NCI-H2196 treated with DMSO at 0.1 percent for 48 hours (cell line): ENCODE measurements around the gene PSMG4.
A peak's percentile ranks its signal among the peaks of the same experiment; 100 is the strongest.

Source experiments
- DNase-seq: peaks from one replicate; lab custom pipeline; 2025; ENCODE audit not compliant: unreplicated experiment; lab: John Stamatoyannopoulos, UW

PSMG4 gene

DNA sequence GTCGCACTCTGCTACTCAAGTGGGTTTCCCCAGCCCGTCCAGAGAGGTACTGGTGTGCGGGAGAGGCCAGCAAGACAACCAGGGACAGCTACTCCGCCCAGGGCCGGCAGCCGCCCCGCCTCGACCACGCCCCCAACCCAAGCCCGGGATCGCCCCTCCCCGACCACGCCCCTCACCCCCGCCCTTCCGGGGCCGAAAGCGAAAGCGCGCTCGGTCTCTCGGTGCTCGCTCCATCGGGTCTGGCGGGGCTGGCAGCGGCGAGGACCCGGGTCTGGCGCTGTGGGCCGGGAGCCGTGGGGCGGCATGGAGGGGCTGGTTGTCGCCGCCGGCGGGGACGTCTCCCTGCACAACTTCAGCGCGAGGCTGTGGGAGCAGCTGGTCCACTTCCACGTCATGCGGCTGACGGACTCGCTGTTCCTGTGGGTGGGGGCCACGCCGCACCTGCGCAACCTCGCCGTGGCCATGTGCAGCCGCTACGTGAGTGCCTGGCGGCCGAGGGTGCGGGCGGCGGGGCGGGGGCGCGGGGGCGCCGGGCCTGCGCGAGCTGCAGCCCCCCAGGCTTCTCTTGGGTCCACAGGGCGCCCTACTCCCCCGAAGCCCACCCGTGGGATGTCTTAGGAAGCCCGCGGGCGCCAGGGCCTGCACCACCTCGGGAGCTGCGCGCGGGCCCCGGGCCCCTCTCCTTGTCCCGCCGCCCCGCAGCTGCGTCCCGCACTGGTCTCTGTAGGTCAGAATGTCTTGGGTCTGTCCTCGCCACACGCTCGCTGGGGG, at the start of gene PSMG4:
TSS of gene PSMG4 (plus strand) at position 228 of the 771 bp plus-strand sequence. CDS start at position 304, 76 bp downstream.
- DNase-seq: peak; percentile 78

DNA sequence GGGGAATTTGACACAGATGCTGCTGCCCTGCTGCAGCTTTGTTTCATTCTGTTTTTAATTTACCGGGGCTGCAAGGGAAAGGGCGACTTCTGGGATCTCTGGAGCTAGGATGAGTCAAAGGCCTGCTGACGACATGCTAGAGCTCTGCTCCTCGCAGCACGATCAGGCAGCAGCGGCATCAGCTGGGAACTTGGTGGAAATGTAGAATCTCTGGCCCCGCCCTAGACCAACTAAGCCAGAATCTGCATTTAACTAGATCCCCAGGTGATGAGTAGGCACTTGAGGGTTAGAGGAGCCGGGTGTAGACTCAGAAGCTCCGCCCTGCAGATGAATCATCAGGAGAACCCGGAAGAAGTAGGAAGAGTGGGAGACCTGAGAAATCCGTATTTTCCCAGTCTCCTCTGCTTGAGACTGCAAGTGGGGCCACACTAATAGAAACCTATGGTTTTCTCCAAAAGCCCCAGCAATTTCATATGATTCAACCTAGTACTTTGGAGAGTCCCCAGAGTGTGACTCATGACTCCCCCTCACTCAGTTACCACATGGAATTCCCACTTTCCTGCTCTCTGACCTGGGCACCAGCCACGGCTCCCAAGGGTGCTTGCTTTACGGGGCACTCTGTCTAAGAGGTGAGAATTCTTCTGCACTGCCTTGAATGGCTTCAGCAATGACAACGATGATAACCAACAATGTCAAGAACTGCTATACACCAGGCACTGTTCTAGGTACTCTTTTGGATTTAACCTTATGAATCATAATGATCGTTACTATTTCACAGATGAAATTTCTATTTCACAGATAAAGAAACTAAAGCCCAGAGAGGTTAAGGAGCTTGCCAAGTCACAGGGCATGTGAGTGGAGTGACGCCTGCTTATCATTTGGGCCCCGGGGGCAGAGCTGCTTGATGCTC, 49.4 kb upstream of the PSMG4 start:
- DNase-seq: peak; percentile 21

DNA sequence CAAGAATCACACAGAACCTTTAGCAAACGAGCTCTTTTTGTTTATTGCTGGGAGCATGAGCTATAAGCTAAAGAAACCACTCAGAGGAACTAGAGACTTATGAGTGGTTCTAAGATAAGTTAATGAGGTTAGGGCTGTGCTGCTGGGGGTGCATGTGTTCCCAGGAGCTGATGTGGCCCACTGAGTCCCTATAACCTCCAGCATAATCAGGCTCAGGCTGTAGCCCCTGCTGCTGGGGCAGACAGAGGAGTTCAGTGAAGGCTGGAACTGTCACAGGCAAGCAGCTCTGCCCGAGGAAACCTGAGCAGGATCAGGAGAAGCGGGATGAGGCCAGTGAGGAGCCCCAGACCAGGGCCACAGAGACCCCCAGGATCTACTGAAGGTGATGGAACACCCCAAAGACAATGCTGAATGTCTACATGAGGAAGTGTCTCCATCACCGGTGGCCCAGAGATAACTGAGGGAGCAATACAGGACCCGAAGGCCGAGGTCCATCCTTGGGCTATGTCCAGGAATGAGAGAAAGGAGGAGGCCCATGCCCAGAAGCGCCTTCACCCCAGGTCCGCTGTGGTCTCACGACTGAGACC, 48.6 kb upstream of the PSMG4 start:
- DNase-seq: no peak

GRCh38 chr6:3211681-3212080, 47.1 kb upstream of the PSMG4 start:
- no peak for DNase-seq

GRCh38 chr6:3212261-3212660, 46.5 kb upstream of the PSMG4 start:
- no peak for DNase-seq

DNA sequence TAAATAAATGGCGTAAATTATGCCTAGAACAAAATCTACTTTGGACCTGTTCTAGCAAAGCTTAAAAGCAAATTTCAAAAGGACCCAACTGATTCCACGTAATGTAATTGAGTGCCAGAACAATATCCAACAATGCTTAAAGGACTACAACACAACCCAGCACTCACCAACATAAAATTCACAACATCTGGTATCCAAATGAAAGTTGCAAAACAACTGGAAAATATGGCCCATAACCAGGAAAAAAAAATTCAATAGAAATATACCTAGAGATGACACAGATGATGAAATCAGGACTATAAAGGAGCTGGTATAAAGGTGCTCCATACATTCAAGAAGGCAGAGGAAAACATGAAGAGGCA, 45.4 kb upstream of the PSMG4 start:
- no peak for DNase-seq

- no peak for DNase-seq
These were observed 43.8 kb upstream of the PSMG4 start for GRCh38 chr6:3214898-3215297.

DNA sequence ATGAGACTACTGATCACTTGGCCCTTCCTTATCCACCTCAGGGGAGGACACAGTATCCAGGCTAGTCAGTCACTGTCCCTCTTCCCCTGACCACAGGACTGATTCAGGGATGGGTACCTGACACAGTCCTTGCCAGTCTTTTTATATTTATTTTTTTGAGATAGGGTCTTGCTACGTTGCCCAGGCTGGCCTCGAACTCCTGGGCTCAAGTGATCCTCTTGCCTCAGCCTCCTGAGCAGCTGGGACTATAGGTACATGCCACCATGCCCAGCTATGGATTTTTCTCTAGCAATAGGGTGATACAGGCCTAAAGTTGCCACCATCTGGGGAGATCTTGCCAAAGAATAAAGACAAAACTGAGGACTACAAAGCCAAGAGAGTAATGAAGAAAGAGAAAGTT, 41.5 kb upstream of the PSMG4 start:
- DNase-seq: no peak

- no peak for DNase-seq
These were observed 40.5 kb upstream of the PSMG4 start for GRCh38 chr6:3218266-3218665.

GRCh38 chr6:3220366-3220765, 38.4 kb upstream of the PSMG4 start:
- no peak for DNase-seq

GRCh38 chr6:3221578-3221977, 37.2 kb upstream of the PSMG4 start:
- DNase-seq: no peak

DNA sequence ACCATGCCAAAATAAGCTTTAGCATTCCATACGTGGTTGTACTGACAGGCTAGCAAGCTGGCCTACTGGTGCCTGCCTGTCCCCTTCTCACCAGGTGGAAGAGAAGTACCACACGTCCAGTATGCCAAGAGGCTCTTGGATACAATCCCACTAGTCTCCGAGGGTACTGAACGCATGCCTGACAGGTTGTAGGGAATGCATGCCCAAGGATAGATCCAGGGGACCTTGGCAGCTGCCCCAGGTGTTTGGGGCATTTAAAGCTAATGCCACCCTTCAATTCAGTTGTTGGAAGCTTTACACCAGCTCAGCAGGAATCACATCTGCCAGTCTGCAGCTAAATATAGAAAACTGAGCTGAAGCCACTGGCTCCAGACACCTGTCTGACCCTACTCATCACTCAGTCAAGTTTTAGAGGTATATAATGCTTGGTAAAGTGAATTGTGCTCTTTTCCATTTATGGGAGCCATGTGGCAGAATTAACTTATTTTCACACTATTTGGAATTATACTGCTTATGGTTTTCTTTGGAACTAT, 36.2 kb upstream of the PSMG4 start:
- DNase-seq: no peak

DNA sequence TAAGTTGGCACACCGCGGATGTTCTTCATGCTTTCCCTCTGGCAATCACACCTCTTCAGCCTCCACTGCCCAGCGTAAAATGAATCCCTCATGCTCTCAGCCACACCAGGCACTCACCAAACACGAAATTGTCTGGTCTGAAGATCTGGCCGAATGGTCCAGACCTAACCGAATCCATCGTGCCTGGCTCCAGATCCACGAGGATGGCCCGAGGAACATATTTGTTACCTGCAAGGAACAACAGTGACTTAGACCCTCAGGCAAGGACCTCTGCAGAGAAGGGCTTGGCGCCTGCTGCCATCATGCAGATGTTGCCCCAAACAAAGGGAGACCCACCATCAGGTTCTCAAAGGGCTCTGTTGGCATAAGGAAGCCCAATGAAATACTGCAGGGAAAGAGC, 32.7 kb upstream of the PSMG4 start:
- no peak for DNase-seq

- DNase-seq: no peak
These were observed 32.0 kb upstream of the PSMG4 start for GRCh38 chr6:3226481-3227362.

DNA sequence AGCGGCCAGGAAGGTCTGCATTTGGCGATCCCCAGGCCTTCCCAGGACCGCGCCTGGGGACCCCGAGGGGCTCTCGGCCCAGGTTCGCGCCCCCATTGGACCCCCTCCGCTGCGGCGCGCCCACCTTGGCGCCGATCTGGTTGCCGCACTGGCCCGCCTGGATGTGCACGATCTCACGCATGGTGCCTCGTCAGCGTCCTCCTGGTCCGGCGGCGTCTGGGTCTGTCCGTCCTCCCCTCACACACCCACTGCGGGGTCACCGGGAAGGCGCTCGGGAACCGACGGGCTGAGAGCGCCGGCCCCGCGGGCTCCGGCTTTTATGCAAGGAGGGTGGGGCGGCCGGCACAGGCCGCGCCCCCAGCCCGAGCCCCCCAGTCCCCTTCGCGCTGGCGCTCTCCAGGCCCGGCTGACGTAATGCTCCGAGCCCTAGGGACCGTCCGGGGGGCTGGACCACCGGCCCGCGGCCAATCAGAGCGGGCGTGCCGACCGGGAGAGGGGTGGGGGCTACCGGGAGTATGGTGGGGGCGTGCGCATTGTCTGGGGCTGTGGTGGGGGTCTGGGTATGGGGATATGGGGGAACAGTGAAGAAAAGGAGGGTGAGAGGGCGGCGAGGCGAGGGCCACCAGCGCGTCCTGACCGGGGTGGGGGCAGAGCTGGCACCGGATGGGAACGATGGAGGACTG, 31.2 kb upstream of the PSMG4 start, which contains the start of gene TUBB2B:
TSS of gene TUBB2B (minus strand) at position 291 of the 683 bp plus-strand sequence. CDS start at position 181, 110 bp downstream.
- DNase-seq: peak; percentile 82

DNA sequence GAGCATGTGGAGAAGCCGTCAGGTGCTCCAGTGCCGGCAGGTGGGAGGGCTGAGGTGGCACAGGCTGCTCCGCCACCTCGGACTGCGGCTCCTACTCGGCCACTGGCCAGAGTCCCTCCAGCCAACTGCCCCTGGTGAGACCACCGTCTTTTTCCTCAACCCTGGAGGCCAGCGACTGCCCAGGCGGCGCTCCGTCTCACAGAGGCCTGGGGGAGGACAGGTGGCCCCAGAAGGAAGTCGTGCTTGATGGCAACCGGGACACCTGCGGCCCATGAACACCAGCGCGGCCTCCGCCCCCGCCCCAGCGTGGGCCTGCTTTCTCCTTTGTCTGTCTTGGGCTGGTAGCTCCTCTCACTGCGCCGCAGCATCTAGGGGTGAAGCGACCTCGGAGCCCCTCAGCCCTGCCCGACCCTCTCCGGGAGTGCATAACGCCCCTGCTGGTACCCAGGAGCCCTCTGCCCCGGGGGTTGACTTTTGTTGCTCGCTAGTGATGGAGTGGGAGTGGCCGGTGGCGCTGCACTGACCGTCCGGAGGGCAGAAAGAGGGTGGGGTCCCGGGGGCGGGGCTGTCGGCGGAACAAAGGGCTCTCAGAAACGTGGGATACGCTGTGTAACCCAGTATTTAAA, 30.6 kb upstream of the PSMG4 start:
- DNase-seq: peak; percentile 70

DNA sequence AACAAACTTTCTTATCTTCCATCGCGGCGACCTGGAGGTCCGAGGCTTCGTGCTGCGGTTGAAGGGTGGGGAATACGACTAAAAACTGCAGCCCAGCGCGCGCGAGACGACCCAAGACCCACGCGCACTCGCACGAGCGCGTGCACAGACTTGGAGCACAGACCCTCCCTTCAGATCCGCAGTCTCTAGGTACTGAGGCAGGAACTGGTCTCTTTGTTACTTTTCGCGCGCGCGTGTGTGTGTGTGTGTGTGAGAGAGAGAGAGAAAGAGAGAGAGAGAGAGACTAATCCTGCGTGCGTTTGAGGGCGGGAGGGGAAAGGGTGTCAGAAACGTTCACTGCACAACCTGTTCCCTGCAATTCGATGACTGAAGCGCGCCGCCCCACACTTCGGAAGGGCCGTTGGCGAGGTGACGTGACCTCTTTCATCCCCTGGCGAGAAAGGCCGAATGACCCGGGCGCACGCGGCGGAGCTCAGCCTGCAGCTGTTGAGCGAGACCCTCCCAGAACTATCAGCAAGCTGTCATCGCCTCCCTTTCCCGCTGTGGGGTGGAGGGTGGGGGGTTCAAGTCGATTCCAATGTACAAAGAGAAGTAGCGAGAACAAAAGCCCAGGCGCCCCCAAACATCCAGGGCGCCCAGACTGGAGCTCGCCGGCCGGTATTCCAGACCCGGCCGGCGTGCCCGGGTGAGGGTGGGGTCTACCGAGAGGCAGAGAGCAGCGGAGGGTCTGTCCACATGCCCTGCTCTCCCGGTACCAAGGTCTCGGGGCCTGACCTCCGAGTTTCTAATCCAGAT, 29.8 kb upstream of the PSMG4 start:
- DNase-seq: peak; percentile 57

DNA sequence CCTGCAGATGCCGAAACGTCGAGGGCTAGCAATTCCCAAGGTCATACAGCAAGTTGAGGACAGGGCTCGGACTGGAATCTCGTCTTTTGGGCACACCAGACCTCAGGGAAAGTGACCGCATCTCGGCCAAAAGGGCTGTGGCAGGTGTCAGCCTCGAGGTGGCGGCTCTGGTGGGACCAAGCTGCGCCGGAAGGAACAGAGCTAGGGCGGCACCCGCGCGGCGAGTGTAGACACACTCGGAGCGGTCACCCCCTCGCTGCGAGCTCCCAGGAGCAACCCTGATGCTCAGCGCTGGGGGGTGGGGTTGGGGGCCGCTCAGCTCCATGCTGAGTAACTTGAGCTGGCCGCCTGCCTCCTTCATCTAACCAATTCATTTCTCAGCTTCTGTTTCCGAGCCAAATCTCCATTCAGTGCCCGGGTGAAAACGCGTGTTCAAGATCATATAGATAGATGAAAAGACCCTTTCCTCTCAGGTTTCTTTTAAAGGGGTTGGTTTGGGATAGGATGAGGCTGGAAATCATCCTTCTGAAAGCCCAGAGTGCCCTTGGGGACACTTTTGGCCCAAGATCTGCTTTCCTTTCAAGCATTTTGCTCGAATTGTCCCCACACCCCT, 29.1 kb upstream of the PSMG4 start:
- peak; percentile 34 for DNase-seq
